ENCODE data around the gene RBM23. TPM values are rescaled to one million over a fixed set of nuclear protein-coding genes. Genes with fewer than 3 reads are reported as not detected.
"Not testable (repeated sequence)": the region's sequence is repeated elsewhere in the genome, so short reads cannot be mapped to it uniquely, and the experiment has no call there.

The RBM23 gene
- total RNA-seq: 100 to 1,000 TPM in 2 of 4 donors, 10 to 100 TPM in 2; 52.7 to 229 (median 102) TPM

DNA sequence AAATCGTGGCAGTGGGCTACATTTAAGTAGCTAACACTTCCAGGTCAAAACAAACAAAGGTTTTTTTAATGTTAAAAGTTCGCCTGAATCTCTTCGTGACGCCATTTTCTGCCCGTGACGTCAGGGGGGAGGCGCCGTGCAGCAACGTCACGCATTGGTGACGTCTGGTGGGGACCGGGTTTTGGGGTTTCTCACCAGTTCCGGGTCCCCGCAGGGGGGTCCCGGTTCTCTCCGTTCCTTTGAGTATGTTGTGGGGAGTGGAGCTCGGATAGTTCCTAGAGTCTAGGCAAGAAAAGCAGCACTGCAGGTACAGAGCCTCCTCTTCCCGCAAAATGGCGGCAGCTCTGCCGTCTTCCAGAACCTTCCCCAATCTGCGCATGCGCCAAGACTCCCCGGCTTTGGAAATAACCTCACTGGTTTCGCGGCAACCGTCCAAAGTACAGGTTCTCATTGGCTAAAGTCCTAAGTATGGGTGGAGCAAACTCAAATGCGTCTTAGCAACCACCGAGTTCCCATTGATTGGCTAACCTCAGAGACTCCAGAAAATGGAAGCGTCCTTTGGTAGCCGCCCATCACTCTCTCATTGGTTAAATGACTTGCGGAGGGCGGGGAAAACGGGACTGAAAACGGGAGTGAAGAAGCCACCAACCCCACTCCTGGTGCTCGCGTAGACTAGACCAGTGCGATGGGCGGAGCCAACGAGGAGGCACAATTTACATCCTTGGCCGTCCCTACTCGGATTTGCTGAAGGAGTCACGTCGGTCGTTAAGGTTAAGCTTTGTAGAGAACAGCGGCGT lies at the start of gene RBM23:
RBM23 (minus strand) TSS at position 346 of the 797 bp plus-strand sequence.
- peak within 1 kb of the TSS; percentile 94 to 98 (median 96) for H3K27ac ChIP-seq (replicated peaks in 1 of 4)
- TF ChIP-seq POLR2AphosphoS5 (IDR thresholded peaks at IDR 0.05) (peak; percentile 91 to 96), CTCF (IDR thresholded peaks at IDR 0.05) (peak in 1 of 3 experiments; percentile 19), POLR2A (IDR thresholded peaks at IDR 0.05; ENCODE audit: low read depth) (peak; percentile 63), EP300 (IDR thresholded peaks at IDR 0.05) (peak; percentile 28)
- peaks cover 23 to 50% (median 45%) of the 10 kb centered on the region in 4 donors for H3K4me1 ChIP-seq
- no peaks in the 10 kb centered on the region for H3K27me3 ChIP-seq
- WGBS: under 1% methylated on average over 42 of the region's 46 CpGs
- peak within 1 kb of the TSS; percentile 61 to 84 (median 75) for H3K4me3 ChIP-seq
- H3K36me3 ChIP-seq: peaks cover 26 to 61% (median 36%) of the 10 kb centered on the region in 4 donors
- intact Hi-C loops (cut with DNase I): no loop called here
- DNase-seq (ENCODE audit: extremely low spot score): peak; percentile 100
- no peaks in the 10 kb centered on the region for H3K9me3 ChIP-seq

- peaks cover 0 to 3% (median under 1%) of the 10 kb centered on the region in 4 donors for H3K36me3 ChIP-seq
- H3K4me1 ChIP-seq: no peaks in the 10 kb centered on the region
- TF ChIP-seq CTCF (IDR thresholded peaks at IDR 0.05) (no peak), EP300 (IDR thresholded peaks at IDR 0.05) (no peak), POLR2AphosphoS5 (IDR thresholded peaks at IDR 0.05) (no peak), POLR2A (IDR thresholded peaks at IDR 0.05; ENCODE audit: low read depth) (no peak)
- H3K27ac ChIP-seq (replicated peaks in 1 of 4): no peak overlapping the region
- H3K9me3 ChIP-seq: no peaks in the 10 kb centered on the region
- no peaks in the 10 kb centered on the region for H3K27me3 ChIP-seq
- 66% methylated on average over 4 of the region's 4 CpGs for WGBS
- no peak for DNase-seq (ENCODE audit: extremely low spot score)
- intact Hi-C loops (cut with DNase I): no loop called here
- no peak overlapping the region for H3K4me3 ChIP-seq
These were observed 47.9 kb upstream of the RBM23 start for GRCh38 chr14:22966783-22967269.

GRCh38 chr14:22965916-22966782 lies 47.2 kb upstream of the RBM23 start:
- H3K9me3 ChIP-seq; H3K36me3 ChIP-seq; H3K4me1 ChIP-seq; H3K27ac ChIP-seq (replicated peaks in 1 of 4); DNase-seq (ENCODE audit: extremely low spot score); H3K27me3 ChIP-seq; intact Hi-C loops (cut with DNase I); H3K4me3 ChIP-seq: not testable (repeated sequence)
- 75% methylated on average over 15 of the region's 15 CpGs for WGBS

DNA sequence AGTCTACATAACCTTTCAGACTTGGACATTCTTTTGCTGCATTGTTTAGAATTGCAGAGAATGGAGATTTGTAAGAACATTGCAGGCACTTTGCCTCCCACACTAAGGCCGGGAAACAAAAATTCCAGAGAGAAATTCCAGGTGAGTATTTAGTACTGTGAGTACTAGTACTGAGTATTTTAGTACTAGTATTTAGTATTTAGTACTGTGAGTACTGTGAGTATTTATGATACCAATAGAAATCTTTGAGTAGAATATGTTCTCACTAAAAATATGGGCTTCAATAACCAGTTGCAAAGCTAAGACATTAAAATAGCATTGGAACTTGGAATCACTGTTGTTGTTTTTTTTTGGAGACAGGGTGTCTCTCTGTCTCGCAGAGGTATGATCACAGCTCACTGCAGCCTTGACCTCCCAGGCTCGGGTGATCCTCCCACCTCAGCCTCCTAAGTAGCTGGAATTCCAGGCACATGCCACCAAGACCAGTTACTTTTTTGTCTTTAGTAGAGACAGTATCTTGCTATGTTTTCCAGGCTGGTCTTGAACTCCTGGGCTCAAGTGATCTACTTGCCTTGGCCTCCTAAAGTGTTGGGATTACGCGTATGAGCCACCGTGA lies 43.2 kb upstream of the RBM23 start:
- Histone ChIP-seq H3K9me3 (no peaks in the 10 kb centered on the region), H3K4me1 (peaks cover 3 to 7% (median 4%) of the 10 kb centered on the region in 4 donors), H3K27me3 (no peaks in the 10 kb centered on the region), H3K36me3 (no peaks in the 10 kb centered on the region), H3K27ac (replicated peaks in 1 of 4) (no peak overlapping the region), H3K4me3 (no peak overlapping the region)
- 94% methylated on average over 6 of the region's 6 CpGs for WGBS
- no peak for DNase-seq (ENCODE audit: extremely low spot score)
- intact Hi-C loops (cut with DNase I): no loop called here
- TF ChIP-seq EP300 (IDR thresholded peaks at IDR 0.05): no peak
- no peak for TF ChIP-seq POLR2AphosphoS5 (IDR thresholded peaks at IDR 0.05)
- TF ChIP-seq POLR2A (IDR thresholded peaks at IDR 0.05; ENCODE audit: low read depth): no peak
- no peak for TF ChIP-seq CTCF (IDR thresholded peaks at IDR 0.05)
